K562 treated with DMSO at 1 percent for 4 hours (cell line): ENCODE data around the gene BDKRB1. TPM values are rescaled to one million over a fixed set of nuclear protein-coding genes. Genes with fewer than 3 reads are reported as not detected.

Source experiments
- total RNA-seq: library from RNA; unstranded; fragments of 300-600 nt; gene quantifications from 2 replicates; pipeline ENCODE4 v1.2.3, GENCODE V29; 2022; ENCODE audit not compliant: insufficient read depth

Gene BDKRB1
- not detected in 2 replicates for total RNA-seq

DNA sequence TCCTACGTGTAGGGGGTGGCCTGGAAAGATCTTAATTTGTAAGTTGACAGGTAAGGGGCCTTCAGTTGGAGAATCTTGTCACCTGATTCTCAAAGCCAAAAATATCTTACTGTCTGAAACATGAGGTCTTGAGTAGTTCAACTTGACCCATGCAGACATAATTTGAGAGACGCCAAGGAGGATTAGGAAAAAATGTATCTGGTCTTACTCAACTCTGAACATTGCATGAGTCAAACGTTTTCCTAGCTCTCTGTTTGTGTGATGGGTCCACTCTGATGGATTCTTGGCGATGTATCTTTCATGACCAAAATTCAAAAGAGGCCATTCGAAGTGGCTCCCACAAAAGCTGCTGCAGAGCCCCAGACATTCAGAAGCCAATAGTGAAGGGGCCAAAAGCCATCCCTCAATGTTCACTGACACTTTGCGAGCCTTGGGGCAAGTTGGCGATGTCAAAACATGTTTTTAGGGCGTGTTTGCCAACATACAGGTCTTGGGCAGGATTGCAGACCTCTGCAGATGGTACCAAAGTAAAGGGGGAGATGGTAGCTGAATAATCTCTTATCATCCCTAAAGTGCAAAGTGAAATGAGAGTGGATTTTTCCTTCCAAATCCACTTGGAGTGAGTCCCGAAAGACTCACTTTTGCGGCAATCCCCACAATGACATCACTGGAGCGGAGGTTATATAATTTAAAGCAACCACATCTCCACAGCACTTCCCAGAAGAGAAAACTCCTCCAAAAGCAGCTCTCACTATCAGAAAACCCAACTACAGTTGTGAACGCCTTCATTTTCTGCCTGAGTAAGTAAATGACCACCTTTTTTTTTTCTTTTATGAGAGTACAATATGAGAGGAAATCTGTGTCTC, at the start of gene BDKRB1:
TSS of gene BDKRB1 (plus strand) at position 710 of the 866 bp plus-strand sequence. CDS start 7,473 bp downstream, outside the sequence.

Other genes with a start within 250 kb of the BDKRB1 start
- gene C14orf132, start 216.8 kb upstream of the BDKRB1 start, total RNA-seq: not detected in 2 replicates
- gene BDKRB2, start 51.4 kb upstream of the BDKRB1 start, total RNA-seq: not detected in 2 replicates
- gene ATG2B, start 107.1 kb downstream of the BDKRB1 start, total RNA-seq: 6.5 and 10.8 TPM in 2 replicates
- 60.5 and 64.8 TPM in 2 replicates for gene GSKIP, start 107.3 kb downstream of the BDKRB1 start, total RNA-seq
- gene AK7, start 135.9 kb downstream of the BDKRB1 start, total RNA-seq: 0.40 and 1.1 TPM in 2 replicates
- gene PAPOLA, start 246.2 kb downstream of the BDKRB1 start, total RNA-seq: 71.5 and 77.0 TPM in 2 replicates